Gastrocnemius medialis (tissue), 4 donors: ENCODE measurements around the gene GOLGA1. TPM values are rescaled to one million over a fixed set of nuclear protein-coding genes. Genes with fewer than 3 reads are reported as not detected.

ENCODE experiments used
- ATAC-seq, 2 donors: fragments of 150-250 bp; one replicate each; pipeline ENCODE4 v1.9.1; 2016
- DNase-seq, 2 donors: peaks; one replicate each; pipeline ENCODE4 v3.0.0-alpha.2; 2019
- H3K27ac ChIP-seq, 4 donors: fragments of 200-600 bp; sonication (generic); 1 replicate in 1 of 4; 2 replicates in 3 of 4; pipeline ENCODE4 v1.5.1; 2016 to 2018; ENCODE audit warnings: mild to moderate bottlenecking in 2 of 4, moderate library complexity in 1 of 4
- H3K27me3 ChIP-seq, 3 donors: fragments of 200-600 bp; sonication (generic) in 2 of 3; 1 replicate in 1 of 3; 2 replicates in 2 of 3; pipeline versions ENCODE4 v1.5.1 to v1.6.0; 2016 to 2019; ENCODE audit warnings: mild to moderate bottlenecking in 1 of 3, moderate library complexity in 1 of 3
- H3K36me3 ChIP-seq, 2 donors: fragments of 200-600 bp; sonication (generic) in 1 of 2; one replicate each; pipeline ENCODE4 v1.5.1; 2017 to 2018
- H3K4me1 ChIP-seq, 2 donors: fragments of 200-600 bp; sonication (generic) in 1 of 2; one replicate each; pipeline ENCODE4 v1.5.1; 2016 to 2017; ENCODE audit warnings: mild to moderate bottlenecking in 2 of 2
- H3K4me3 ChIP-seq, 4 donors: fragments of 200-600 bp; sonication (generic) in 3 of 4; 1 replicate in 1 of 4; 2 replicates in 3 of 4; pipeline ENCODE4 v1.5.1; 2016 to 2019; ENCODE audit warnings: mild to moderate bottlenecking in 2 of 4
- H3K9me3 ChIP-seq, 3 donors: fragments of 200-600 bp; sonication (generic) in 2 of 3; 1 replicate in 1 of 3; 2 replicates in 2 of 3; pipeline ENCODE4 v1.5.1; 2016 to 2019
- POLR2A ChIP-seq, 2 donors: fragments of 450-650 bp; IDR thresholded peaks; one replicate each; pipeline ENCODE4 v1.6.1; 2017; ENCODE audit warnings: antibody characterized with exemption in 2 of 2, mild to moderate bottlenecking in 2 of 2, moderate library complexity in 2 of 2
- in situ Hi-C, 4 donors: fragments of 200-750 bp; cut with MboI; loops; one replicate each; pipeline versions ENCODE4 v1.15.0 to v1.8.0; 2017; ENCODE audit warnings: low sequenced_read_pairs in 4 of 4
- intact Hi-C: fragments of 100-400 bp; cut with DNase I; formaldehyde crosslinking; loops from one replicate; pipeline ENCODE4 v1.15.1; 2023; ENCODE audit warnings: low total_unique reads
- total RNA-seq, 4 donors: library from RNA; depleted of rRNA; stranded (reverse); fragments of >200 nt; gene quantifications; one replicate each; pipeline versions ENCODE4 v1.1.0 to v1.2.3, GENCODE V29; 2016
- TF ChIP-seq, protein P1 (sequence below), 5 experiments: fragments of 450-650 bp in 3 of 5; fragments of 200-600 bp in 2 of 5; sonication (generic) in 2 of 5; IDR thresholded peaks in 4 of 5; conservative IDR thresholded peaks in 1 of 5; 1 replicate in 4 of 5; 2 replicates in 1 of 5; pipeline ENCODE4 v1.5.1; 2016 to 2019; ENCODE audit warnings: antibody characterized with exemption in 5 of 5, mild to moderate bottlenecking in 3 of 5, moderate library complexity in 3 of 5

Gene GOLGA1
- total RNA-seq, 4 donors from 2014 or later = 12.2 to 20.5 (median 18.6) TPM

DNA sequence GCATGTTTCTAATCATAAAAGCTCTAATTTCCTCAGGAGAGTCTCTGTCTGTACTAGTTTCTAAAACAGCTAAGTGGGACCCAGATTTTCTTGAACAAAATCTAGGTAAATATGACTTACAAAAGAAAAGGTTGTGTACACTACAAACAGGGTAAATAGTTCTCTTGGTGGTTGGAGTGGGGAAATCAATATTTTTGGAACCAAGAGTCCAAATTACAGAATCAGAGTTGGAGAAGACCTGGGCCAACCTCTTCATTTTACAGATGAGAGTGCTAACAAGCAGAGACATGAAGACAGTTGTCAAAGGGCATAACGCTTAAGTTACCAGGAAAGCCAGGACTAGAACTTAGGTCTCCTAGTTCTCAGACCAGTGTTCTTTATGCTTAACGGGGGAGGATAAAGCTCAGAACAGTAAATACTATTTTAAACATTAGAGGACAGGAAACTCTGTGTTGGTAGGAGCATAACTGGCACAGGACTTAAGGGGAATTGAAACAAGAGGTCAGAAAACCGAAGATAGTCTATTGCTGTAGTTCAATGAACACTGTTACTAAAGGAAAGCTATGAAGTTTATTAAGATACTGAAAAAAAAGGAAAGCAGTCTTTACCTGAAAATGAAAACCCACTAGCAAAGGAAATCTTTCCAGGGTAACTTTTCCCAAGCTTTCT is 9.3 kb upstream of the GOLGA1 start:
- Histone ChIP-seq H3K27me3 (no peaks in the 10 kb centered on the region), H3K27ac (no peak overlapping the region), H3K9me3 (no peaks in the 10 kb centered on the region), H3K4me3 (no peak overlapping the region), H3K36me3 (peaks cover 0 to 5% of the 10 kb centered on the region in 2 donors), H3K4me1 (no peaks in the 10 kb centered on the region)
- ATAC-seq = no peak
- in situ Hi-C loops (no loop called here), intact Hi-C loops (no loop called here)
- TF ChIP-seq POLR2A (IDR thresholded peaks at IDR 0.05) = no peak
- TF ChIP-seq, protein P1, sequence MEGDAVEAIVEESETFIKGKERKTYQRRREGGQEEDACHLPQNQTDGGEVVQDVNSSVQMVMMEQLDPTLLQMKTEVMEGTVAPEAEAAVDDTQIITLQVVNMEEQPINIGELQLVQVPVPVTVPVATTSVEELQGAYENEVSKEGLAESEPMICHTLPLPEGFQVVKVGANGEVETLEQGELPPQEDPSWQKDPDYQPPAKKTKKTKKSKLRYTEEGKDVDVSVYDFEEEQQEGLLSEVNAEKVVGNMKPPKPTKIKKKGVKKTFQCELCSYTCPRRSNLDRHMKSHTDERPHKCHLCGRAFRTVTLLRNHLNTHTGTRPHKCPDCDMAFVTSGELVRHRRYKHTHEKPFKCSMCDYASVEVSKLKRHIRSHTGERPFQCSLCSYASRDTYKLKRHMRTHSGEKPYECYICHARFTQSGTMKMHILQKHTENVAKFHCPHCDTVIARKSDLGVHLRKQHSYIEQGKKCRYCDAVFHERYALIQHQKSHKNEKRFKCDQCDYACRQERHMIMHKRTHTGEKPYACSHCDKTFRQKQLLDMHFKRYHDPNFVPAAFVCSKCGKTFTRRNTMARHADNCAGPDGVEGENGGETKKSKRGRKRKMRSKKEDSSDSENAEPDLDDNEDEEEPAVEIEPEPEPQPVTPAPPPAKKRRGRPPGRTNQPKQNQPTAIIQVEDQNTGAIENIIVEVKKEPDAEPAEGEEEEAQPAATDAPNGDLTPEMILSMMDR (IDR thresholded peaks at IDR 0.05 in 4 of 5, conservative IDR thresholded peaks at IDR 0.05 in 1 of 5) = no peak
- no peak for DNase-seq

DNA sequence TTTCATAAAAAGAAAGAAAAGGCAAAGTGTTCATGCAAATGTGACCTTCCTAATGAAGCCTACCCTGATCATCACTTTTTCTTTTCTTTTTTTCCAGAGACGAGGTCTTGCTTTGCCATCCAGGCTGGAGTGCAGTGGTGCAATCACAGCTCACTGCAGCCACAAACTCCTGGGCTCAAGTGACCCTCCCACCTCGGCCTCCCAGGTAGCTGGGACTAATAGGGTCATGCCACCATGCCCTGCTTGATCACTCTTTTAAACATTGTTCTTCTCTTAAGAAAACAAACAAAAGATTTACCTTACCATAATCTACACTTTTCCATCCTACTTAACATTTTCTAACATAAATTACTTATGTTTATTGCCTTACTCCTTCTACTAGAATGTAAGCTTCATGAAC is 8.5 kb upstream of the GOLGA1 start:
- no peak overlapping the region for H3K27ac ChIP-seq
- ATAC-seq (no peak), DNase-seq (no peak)
- no peaks in the 10 kb centered on the region for H3K4me1 ChIP-seq
- in situ Hi-C loops = loop anchor here in 3 of 4 donors (10.0 to 25.0 kb wide), 2 partner anchors 188 to 195 kb away; partner anchors contain the start of gene SCAI (in 3 of the 3)
- H3K27me3 ChIP-seq = no peaks in the 10 kb centered on the region
- TF ChIP-seq, protein P1 (IDR thresholded peaks at IDR 0.05 in 4 of 5, conservative IDR thresholded peaks at IDR 0.05 in 1 of 5) = no peak
- no peak for TF ChIP-seq POLR2A (IDR thresholded peaks at IDR 0.05)
- peaks cover 0 to 5% of the 10 kb centered on the region in 2 donors for H3K36me3 ChIP-seq
- H3K9me3 ChIP-seq = no peaks in the 10 kb centered on the region
- H3K4me3 ChIP-seq = no peak overlapping the region
- intact Hi-C loops = no loop called here

DNA sequence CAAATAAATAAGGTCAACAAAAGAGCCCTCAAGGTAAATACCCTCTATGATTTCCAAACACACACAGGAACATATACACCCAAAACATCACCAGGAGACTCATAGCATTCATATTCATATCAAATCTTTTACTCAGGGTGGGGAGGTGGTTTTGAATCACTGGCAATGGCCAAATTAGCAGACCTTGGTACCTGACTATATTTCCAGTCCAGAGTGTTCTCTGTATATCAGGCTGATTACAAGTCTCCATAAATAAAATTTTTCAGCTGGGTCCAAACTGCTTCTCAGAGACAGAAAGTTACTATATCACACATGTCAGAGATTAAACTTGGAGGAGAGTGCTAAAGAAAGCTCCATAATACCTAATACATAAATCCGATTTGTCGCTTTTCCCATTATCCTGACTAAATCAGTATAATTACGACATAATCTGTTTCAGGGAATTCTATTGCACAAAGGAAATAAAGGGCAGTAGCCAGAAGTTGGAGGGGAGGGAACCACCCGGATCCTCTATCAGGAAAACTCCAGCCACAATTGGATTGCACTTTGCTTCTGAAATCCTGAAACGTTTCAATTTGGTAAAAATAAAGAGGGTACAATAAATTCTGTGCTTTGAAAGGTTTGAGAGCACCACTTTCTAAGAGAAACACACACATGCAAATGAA is 7.0 kb upstream of the GOLGA1 start:
- DNase-seq (no peak), ATAC-seq (no peak)
- no peak overlapping the region for H3K27ac ChIP-seq
- no peaks in the 10 kb centered on the region for H3K9me3 ChIP-seq
- intact Hi-C loops (no loop called here), in situ Hi-C loops (loop anchor here in 3 of 4 donors (10.0 to 25.0 kb wide), 2 partner anchors 189 to 197 kb away; partner anchors contain the start of gene SCAI (in 3 of the 3))
- peaks cover 0 to 5% of the 10 kb centered on the region in 2 donors for H3K36me3 ChIP-seq
- H3K4me3 ChIP-seq = no peak overlapping the region
- no peaks in the 10 kb centered on the region for H3K4me1 ChIP-seq
- TF ChIP-seq, protein P1 (IDR thresholded peaks at IDR 0.05 in 4 of 5, conservative IDR thresholded peaks at IDR 0.05 in 1 of 5) = no peak
- TF ChIP-seq POLR2A (IDR thresholded peaks at IDR 0.05) = no peak
- H3K27me3 ChIP-seq = no peaks in the 10 kb centered on the region

DNA sequence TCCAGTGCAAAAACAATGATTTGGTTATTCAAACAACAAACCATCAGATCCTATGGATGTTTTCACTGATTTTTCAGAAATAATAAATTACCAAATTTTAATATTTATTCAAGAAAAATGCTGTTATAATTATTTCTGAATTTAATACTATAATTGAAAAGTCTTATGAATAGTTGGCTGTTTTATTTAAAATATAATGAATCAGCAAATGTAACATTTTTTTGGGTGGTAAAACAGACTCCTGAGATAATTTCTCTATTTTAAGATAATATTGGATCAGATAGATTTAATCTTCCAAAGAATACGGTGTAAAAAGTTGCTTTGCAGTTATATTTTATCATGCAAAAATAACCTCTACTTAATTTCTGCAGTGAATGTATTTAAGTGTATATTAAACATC is 5.3 kb upstream of the GOLGA1 start:
- no peak overlapping the region for H3K4me3 ChIP-seq
- TF ChIP-seq, protein P1 (IDR thresholded peaks at IDR 0.05 in 4 of 5, conservative IDR thresholded peaks at IDR 0.05 in 1 of 5) = no peak
- TF ChIP-seq POLR2A (IDR thresholded peaks at IDR 0.05) = no peak
- in situ Hi-C loops = loop anchor here in 3 of 4 donors (10.0 to 25.0 kb wide), 2 partner anchors 191 to 199 kb away; partner anchors contain the start of gene SCAI (in 3 of the 3)
- no peak overlapping the region for H3K27ac ChIP-seq
- H3K4me1 ChIP-seq = peaks cover 11% of the 10 kb centered on the region in 2 donors
- DNase-seq (no peak), ATAC-seq (no peak)
- H3K9me3 ChIP-seq = no peaks in the 10 kb centered on the region
- H3K27me3 ChIP-seq = no peaks in the 10 kb centered on the region
- intact Hi-C loops = no loop called here
- no peaks in the 10 kb centered on the region for H3K36me3 ChIP-seq
